Mucosa of gallbladder (tissue), 1 donor: ENCODE measurements around the gene MAOB. TPM values are rescaled to one million over a fixed set of nuclear protein-coding genes. Genes with fewer than 3 reads are reported as not detected.
"Not testable (repeated sequence)": the region's sequence is repeated elsewhere in the genome, so short reads cannot be mapped to it uniquely, and the experiment has no call there.

Experiments used
- DNase-seq: peaks from one replicate; pipeline ENCODE4 v3.0.0-alpha.2; 2020; ENCODE audit warnings: low spot score
- total RNA-seq: library from RNA; stranded (reverse); gene quantifications from one replicate; pipeline ENCODE4 v1.2.1, GENCODE V29; 2021
- donor health status: DM: no; HTN: no; CAD: no.

The MAOB gene
- 40.9 TPM for total RNA-seq

GRCh38 chrX:43882294-43882681 lies at the start of gene MAOB:
TSS of gene MAOB (minus strand) at chrX:43882450. CDS start at chrX:43882299, 151 bp downstream.
- peak; percentile 22 for DNase-seq

- DNase-seq: not testable (repeated sequence)
Measured at GRCh38 chrX:43922032-43922431, 39.8 kb upstream of the MAOB start.

DNA sequence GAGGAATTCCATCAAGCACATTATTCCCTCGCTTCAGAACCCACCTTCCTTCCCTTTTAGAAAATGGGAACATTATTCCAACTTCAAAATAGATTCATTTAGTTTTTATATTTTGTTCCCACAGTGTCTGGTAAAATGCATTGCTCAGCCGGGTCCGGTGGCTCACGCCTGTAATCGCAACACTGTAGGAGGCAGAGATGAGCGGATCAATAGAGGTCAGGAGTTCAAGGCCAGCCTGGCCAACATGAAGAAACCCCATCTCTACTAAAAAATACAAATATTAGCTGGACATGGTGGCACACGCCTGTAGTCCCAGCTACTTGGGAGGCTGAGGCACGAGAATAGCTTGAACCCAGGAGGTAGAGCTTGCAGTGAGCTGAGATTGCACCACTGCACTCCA lies 28.5 kb upstream of the MAOB start:
- DNase-seq: not testable (repeated sequence)

- DNase-seq: no peak
Measured at GRCh38 chrX:43910012-43910411, 27.8 kb upstream of the MAOB start.

DNA sequence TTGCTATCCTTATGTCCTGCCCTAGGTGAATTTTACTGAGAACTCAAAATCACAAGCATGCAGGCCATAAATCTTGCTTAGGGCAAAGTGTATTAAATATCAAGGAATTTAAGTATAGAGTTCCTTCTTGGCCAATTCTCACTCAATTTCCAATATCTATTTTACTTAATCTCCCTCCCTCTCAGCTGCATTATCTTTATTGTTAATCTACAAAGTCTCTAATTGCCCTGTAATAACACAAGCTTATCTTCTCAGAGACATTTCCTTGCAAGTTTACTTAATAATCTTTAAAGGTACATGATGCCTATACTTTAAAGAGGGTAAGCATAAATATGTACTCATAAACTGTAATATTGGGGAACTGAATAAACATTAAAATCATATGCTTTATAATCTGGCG lies 26.9 kb upstream of the MAOB start:
- no peak for DNase-seq

- DNase-seq: no peak
Measured at GRCh38 chrX:43899878-43900815, 17.9 kb upstream of the MAOB start.

GRCh38 chrX:43898406-43899035 lies 16.3 kb upstream of the MAOB start:
- no peak for DNase-seq

GRCh38 chrX:43897290-43897689 lies 15.0 kb upstream of the MAOB start:
- no peak for DNase-seq

GRCh38 chrX:43892336-43892870 lies 10.2 kb upstream of the MAOB start:
- no peak for DNase-seq

DNA sequence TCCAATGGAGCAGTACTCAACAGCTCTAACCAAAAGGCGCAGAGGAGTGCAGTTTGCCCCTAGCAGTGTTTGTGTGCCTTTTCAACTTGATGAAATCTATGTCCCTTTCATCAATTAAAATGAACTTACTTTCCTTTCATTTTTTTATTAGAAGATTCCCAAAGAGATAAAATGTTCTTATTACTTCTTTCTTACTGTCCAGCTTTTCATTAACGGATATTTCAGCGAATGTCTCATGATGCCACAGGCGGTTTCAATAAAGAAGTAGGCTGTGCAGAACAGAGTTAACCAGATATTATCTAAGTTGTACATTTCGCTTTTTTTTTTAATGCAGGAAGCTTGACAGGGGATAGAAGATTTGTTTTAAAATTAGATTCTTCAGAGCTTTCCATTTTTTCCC lies 3.4 kb upstream of the MAOB start:
- no peak for DNase-seq

DNA sequence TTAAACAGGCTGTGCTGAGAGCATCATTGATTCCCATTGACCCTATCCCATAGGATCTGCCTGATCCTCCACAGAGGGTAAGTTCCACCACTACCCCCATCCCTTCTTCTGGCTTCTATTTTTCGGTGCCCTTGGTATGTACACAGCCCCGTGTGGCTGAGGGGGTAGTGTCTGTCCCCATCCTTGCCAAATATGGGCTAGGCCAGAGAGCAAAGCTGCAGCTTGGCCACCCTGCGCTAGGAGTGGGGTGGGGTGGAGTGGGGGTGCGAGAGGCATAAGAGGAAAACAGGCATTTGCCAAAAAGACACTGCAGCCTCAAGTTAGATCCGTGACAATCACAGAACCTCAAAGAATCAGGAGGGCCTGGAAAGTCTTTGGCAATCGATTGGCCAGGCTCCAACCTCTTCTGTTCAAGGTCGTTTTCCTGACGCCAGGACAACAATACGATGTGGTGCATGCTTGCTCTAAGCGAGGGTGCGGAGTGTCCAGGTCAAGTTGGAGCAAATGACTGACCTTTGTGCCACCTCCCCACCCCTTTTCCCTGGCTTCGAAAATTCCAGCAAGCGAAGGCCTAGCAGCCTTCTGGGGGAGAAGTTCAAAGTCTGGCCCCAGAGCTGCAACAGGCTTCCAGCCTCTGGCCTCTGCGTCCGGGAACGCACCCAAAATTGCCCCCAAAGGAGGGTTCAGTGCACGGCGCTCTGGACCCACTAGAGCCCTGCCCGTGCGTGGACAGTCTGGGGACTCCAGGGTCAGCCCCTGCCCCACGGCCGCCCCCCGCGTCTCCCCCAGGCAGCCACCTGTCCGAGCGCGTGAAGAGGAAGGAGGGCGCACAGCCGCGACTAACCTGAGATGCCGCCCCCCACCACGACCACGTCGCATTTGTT lies 598 bp downstream of the MAOB start:
- DNase-seq: peak; percentile 39

DNA sequence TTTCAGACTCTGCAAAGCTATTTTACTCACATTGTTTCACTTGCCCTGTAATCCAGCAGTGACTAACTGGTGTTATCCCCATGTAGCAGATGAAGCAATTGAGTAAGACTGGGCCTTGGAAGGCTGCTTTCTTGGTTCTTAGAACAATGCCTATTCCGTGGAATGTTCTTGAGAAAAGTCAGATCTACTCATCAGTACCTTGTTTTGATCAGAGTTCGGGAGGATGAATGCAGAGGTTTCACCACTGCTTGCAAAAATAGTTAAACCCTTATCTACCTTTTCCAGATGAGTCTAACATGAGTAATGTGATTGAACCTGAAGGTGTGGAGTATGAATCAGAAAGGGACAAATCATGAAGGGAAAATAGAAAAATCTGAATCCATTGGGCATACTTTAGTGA lies 1.8 kb downstream of the MAOB start:
- DNase-seq: no peak

- DNase-seq: no peak
Measured at GRCh38 chrX:43878906-43879526, 3.2 kb downstream of the MAOB start.

DNA sequence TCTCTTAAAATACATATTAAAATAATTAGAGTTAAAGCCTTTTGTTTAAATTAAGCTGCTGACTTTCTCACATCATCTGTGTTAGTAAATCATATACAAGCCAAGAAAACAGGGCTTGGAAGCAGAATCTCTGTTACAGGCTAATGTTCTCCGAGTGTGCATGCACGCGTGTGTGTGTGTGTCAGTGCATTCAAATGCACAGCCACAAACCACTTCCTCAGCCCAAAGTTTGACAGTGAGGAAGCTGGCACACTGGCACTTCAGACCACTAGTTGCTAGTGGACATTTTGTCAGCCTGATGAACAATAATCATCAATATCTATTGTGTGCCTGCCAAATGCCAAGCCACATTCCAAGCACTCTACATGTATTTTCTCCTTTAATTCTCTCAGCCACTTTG lies 5.6 kb downstream of the MAOB start:
- DNase-seq: no peak

DNA sequence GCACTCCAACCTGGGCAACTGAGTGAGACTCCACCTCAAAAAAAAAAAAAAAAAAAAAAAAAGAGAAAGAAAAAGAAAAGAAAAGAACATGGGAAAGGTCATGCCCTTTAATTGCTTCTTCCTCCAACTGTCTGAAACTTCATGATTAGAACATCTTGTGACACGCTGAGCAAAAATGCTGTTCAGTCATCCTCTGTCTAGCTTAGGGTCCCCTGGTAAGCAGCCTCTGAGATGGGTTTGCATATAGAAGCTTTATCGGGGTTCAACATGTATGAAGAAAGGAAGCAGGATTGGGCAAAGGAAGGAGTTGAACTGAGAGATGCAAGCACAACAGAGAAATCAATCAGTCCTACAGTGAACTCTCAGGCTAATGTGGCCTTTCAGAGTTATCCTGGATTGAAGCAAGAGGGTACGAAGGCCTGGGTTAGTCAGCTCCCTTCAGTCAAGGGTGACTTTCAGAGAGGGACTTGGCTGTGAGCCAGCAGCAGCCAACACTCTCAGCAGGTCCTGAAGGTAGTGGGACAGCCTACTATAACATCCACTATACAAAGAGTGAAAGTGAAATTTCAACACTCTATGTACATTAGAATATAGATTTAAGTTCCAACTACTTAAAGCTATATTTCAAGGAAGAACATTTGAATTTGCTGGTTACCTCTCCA lies 11.4 kb downstream of the MAOB start:
- DNase-seq: no peak

DNA sequence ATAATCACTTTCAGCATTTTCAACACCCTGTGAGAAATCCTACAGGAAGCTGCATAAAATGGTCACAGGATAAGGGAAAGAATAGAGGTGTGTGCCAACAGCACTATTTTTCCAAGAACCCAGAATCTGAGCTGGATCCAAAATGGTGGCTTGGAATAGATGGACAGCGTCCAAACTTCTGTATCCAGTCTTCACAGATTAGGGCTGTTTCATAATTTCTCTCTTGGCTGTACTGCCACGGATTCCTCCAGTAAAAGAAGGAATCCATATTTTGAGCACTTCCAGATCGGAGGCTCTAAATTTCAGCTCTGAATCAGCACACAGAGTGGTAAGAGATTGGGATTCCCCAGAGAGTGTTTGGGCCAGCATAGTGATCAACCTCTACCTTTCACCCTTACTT lies 12.2 kb downstream of the MAOB start:
- no peak for DNase-seq

DNA sequence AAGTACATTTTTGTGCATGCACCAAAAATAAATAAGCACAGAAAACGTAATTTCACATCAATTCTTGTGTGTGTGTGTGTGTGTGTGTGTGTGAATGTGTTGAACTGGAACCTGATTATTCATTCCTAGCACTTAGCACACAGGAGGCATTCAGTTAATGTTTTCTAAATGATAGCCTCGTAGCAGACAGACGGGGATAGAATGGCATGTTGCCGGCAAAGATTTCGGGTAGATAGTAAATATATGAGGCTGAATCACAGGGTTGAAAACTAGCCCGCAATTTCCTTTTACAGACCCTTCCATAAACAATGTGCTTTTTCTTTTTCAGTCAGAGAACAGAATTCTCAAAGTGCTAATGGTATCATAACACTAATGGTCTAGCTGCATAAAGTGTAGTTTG lies 13.5 kb downstream of the MAOB start:
- no peak for DNase-seq

GRCh38 chrX:43866423-43866822 lies 15.8 kb downstream of the MAOB start:
- DNase-seq: no peak

DNA sequence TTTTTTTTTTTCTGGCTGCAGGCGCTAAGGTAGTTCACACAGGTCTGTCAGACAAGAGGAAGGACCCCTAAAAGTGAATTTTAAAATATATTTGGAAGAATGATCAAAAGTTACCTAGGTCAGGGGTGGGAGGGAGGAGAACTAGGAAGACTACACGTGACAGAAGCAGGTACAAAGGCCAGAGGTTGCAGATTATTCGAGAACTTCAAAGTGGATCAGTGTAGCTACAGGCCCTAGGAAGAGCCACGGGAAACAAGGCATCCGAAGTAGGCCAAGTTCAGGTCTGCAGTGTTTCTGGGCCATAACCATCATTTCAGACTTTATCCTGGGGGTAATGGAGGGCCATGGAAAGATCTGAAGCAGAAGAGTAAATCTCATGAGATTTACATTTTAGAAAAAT lies 16.5 kb downstream of the MAOB start:
- no peak for DNase-seq

DNA sequence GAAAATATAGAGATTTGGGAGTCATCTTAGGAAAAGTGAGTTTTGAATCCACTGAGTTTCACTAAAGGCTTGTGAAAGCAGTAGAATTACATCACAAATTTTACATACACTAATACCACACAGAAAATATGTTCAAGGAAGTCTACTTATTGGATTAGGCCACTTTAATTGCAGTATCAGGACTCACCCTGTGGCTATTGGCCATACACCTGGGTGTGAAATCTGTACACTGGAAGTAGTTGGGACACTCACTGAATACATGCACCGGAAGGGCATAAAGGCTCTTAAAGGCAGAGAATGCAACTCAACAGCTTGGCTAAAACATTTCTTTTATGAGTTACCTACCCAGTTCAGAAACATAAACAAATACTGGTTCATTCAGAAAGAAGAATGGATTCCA lies 19.8 kb downstream of the MAOB start:
- DNase-seq: no peak

GRCh38 chrX:43861750-43862149 lies 20.5 kb downstream of the MAOB start:
- DNase-seq: peak; percentile 24
